GM12872 (cell line): ENCODE data around the gene PIP5K1B.

Experiments
- TF ChIP-seq, protein P1 (sequence below): IDR thresholded peaks from 3 replicates; pipeline ENCODE4 v1.5.1; 2011; ENCODE audit warnings: low read depth, mild to moderate bottlenecking, low read length, moderate library complexity; ENCODE audit not compliant: insufficient read depth

The PIP5K1B gene

DNA sequence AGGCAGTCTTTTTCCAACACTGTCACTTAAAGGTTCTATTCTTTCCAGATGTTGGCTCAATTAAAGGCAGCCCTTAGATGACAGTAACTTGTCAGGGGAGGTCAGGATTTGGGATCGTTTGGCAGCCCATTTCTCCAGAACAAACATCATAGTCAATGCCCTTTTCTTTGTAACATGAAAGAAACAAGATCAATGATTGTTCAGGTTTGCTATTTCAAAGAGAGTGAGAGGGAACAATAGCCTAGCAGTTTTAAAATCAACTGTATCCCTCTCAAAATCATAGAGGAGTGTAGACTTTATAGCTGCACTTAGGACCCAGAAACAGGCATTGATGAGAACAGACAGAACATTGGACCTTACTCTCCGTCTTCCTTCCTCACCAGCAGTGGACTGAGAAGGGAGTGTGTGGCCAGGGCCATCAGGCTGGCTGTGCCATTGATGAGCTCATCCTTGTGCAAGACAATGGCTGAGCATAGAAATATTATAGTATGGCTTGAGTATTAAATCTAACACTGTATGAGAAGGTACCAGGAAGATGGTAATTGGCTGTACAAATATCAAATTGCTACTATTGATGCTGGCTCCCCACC lies 130.0 kb downstream of the PIP5K1B start:
- TF ChIP-seq, protein P1, sequence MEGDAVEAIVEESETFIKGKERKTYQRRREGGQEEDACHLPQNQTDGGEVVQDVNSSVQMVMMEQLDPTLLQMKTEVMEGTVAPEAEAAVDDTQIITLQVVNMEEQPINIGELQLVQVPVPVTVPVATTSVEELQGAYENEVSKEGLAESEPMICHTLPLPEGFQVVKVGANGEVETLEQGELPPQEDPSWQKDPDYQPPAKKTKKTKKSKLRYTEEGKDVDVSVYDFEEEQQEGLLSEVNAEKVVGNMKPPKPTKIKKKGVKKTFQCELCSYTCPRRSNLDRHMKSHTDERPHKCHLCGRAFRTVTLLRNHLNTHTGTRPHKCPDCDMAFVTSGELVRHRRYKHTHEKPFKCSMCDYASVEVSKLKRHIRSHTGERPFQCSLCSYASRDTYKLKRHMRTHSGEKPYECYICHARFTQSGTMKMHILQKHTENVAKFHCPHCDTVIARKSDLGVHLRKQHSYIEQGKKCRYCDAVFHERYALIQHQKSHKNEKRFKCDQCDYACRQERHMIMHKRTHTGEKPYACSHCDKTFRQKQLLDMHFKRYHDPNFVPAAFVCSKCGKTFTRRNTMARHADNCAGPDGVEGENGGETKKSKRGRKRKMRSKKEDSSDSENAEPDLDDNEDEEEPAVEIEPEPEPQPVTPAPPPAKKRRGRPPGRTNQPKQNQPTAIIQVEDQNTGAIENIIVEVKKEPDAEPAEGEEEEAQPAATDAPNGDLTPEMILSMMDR: no peak

DNA sequence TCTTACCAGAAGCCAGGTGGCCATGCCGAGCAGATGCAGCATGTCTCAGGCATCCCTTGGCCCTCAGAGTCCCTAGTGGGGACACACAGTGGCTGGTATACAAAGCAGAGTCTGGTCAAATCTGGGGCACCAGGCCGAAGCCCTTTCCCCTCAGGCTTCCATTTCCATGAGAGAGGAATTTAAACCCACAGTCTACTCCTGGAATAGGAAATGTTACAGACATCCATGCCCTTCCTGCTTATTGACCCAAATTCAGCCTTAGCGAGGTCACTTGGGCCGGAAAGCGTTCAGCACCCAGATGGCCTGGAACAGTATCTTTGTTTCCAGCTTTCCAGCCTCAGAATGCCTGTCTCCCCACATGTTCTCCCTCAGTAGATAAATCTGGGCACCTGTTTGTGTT lies 131.7 kb downstream of the PIP5K1B start:
- TF ChIP-seq, protein P1: no peak

DNA sequence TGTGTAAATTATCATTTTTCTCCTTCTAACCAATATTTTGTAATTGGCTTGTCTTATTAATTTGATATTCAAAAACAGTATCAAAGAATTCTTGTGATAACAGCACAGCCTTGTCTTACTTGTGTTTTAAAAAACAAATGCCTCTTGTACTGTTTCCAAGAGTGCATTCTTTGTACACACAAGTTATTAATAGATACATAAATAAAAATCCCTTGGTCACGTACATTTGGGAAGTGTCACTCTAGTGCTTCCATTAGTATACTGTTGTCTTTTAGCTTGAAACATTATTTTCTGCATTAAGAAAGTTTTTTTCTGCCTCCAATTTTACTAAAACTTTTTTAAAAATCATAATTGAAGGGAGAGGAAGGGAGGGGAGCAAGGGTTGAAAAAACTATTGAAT lies 133.2 kb downstream of the PIP5K1B start:
- TF ChIP-seq, protein P1: no peak

DNA sequence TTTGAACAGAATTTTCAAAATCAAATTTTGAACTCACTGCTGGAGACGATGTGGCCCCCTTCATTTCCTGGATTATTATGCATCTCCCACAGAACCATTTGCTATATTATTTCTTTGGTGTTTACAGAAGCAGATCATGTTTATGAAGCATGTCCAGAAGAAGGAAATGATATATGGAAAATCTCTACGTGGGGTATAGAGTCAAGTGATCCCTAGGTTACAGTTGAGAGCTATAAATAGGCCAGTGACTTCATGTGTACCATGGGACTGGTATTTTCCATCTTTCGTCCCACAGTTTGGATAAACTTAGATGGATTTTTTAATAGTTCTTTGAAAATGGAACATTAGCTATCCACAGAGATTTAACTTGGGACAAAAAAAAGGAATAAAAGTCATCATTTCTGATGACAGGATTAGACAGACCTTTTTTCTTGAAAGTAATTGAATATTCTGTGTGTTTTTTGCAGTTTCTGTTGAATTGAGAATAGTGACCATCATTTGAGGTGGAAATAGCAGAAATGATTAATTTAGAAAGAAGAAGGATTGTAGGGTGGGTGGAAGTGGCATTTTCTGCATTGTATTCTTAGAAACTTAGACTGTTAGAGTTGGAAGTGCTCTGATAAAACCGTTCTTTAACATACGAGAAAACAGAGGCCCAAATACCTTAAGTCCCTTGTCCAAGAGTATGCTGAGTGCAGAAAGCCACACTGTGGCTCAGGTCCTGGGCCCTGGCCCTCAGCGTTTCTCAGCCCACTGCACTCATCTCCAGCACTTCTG lies 136.4 kb downstream of the PIP5K1B start:
- TF ChIP-seq, protein P1: no peak

DNA sequence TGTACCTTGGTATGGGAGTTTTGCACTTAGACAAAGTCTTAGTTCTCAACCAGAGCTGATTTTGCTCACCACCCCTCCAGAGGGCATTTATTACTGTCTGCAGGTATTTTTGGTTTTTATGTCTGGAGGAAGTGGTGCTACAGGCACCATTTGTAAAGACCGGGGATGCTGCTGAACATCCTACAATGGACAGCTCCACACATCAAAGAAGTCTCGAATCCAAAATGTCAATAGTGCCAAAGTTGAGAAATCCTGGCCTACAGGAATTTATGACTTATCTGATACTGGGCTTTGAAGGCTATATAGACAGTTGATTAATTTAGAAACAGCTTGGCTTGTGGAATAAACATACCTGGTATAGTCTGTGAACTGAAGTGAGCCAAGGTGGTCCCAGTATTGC lies 137.5 kb downstream of the PIP5K1B start:
- TF ChIP-seq, protein P1: no peak

DNA sequence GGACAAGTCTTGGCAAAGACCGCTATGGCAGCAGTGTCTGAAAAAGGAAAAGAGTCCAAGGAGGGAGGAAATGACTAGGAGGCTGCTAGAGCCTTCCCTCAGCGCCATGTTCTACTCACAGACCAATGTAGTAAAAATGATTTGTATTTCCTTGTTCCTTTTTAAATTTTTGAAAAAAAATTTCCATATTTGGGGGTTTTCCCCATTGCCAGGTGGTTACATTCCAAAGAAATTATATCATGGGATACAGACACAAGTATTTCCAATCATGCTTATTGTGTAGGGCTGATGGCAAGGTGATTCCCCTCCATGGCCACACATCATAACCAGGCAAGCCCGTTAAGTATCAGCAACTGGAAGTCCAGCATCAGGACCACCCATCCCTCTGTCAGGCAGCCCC lies 138.2 kb downstream of the PIP5K1B start:
- TF ChIP-seq, protein P1: no peak

DNA sequence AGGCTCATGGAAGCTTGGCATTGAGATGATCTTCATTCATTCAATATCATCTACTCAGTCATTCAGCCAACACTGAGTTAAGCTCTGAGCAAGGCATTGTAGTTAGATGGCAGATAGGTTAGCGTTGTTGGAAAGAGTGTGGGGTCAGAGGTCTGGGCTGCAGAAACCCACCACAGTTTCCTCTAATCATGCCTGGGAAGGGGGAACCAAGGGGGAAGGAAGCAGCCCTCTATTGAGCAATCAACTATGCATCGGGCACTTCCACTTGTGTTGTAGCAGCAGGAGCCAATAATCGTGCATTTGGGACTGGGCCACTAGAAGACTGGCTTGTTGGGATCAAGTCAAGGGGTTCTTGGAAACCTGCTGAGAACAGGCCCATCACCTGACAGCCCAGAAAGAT lies 139.1 kb downstream of the PIP5K1B start:
- TF ChIP-seq, protein P1: no peak
